ENCODE measurements around the gene KIF17.

Gene KIF17

DNA sequence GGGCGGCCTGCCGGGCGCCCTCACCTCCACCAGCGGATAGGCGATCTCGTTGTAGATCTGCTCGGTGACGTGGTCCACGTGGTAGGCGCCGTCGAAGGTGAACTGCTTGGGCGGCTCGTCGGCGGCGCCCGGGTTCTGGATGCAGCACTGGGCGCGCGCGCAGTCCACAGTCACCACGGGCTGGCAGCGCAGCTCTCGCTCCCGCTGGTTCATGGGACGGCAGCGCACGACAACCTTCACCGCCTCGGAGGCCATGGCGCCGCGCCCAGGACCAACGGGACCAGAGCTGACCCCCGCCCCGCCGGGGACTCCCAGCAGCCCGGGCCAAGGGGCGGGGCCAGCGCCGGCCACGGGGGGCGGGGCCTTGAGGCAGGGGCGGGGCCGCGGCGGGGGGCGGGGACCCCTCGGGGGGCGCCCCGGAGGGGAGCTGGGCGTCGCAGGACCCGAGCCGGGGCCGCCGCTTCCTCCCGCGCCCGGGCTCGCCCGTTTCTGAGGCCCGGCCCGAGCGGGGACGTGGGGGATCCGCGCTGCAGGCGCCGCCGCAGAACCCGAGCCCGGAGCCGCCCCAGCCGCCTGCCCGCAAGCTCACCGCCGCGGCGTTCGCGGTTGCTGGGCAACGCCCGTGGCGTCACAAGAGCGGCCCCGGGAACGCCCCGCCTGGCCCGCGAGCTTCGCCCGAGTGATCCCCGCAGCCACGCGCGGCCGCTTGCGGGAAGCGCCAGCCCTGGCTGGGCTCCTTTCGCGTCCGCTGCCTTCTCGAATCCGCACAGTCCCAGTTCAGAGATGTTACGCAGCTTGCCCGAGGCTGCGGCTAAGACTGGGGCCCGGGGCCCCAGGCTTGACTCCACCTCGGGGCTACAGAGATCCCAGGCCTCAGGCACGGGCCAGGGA is at the start of gene KIF17:
TSS of gene KIF17 (minus strand) at position 556 of the 891 bp plus-strand sequence. CDS start at position 255, 301 bp downstream.
- TF ChIP-seq, protein P1, sequence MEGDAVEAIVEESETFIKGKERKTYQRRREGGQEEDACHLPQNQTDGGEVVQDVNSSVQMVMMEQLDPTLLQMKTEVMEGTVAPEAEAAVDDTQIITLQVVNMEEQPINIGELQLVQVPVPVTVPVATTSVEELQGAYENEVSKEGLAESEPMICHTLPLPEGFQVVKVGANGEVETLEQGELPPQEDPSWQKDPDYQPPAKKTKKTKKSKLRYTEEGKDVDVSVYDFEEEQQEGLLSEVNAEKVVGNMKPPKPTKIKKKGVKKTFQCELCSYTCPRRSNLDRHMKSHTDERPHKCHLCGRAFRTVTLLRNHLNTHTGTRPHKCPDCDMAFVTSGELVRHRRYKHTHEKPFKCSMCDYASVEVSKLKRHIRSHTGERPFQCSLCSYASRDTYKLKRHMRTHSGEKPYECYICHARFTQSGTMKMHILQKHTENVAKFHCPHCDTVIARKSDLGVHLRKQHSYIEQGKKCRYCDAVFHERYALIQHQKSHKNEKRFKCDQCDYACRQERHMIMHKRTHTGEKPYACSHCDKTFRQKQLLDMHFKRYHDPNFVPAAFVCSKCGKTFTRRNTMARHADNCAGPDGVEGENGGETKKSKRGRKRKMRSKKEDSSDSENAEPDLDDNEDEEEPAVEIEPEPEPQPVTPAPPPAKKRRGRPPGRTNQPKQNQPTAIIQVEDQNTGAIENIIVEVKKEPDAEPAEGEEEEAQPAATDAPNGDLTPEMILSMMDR (IDR thresholded peaks at IDR 0.05; ENCODE audit: low read depth, low read length) = no peak
- peak within 1 kb of the TSS; percentile 48 for H3K4me3 ChIP-seq (ENCODE audit: low read depth, low read length)

DNA sequence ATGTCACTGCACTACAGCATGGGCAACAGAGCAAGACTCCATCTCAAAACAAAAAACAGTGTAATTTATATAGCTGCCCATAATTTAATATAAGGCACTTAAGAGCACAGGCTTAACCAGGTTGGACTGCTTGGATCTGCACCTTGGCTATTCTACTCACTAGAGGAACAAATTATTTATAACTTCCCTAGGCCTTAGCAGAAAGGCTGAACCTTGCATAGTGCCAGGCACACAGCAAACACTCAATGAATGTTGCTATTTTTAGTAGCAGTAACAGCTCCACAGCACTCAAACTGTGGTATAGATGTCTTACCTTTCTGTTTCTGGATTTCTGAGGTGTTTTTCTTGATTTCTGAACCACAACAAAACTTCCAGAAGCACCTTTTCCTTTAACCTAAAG is 49.5 kb upstream of the KIF17 start:
- no peak overlapping the region for H3K4me3 ChIP-seq (ENCODE audit: low read depth, low read length)
- TF ChIP-seq, protein P1 (IDR thresholded peaks at IDR 0.05; ENCODE audit: low read depth, low read length) = no peak

DNA sequence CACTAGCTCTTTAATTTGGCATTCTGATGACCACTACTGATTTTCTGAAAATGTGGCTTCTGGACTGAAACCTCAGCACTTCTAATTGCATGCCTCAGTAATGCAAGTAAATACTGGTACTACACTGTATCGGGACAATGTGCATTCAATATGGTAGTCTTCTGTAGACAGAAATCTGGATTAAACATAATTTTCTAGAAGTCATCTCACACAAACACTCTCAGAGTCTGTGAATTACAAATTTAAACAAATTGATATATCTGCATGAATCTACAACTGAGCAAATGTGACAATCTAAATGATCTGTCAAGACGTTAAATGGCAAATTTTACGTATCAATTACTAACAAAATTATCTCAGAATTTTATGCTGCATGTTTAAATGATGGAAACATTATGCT is 45.6 kb upstream of the KIF17 start:
- no peak overlapping the region for H3K4me3 ChIP-seq (ENCODE audit: low read depth, low read length)
- TF ChIP-seq, protein P1 (IDR thresholded peaks at IDR 0.05; ENCODE audit: low read depth, low read length) = no peak

DNA sequence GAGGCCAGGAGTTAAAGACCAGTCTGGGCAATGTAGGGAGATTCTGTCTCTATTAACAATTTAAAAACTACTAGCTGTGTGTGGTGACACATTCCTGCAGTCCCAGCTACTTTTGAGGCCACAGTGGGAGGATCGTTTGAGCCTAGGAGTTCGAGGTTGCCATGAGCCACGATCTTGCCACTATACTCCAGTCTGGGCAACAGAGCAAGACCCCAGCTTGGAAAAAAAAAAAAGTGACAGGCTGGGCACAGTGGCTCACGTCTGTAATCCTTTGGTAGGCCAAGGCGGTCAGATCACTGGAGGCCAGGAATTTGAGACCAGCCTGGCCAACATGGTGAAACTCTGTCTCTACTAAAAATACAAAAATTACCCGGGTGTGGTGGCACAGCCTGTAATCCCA is 42.5 kb upstream of the KIF17 start:
- no peak overlapping the region for H3K4me3 ChIP-seq (ENCODE audit: low read depth, low read length)
- TF ChIP-seq, protein P1 (IDR thresholded peaks at IDR 0.05; ENCODE audit: low read depth, low read length) = no peak

DNA sequence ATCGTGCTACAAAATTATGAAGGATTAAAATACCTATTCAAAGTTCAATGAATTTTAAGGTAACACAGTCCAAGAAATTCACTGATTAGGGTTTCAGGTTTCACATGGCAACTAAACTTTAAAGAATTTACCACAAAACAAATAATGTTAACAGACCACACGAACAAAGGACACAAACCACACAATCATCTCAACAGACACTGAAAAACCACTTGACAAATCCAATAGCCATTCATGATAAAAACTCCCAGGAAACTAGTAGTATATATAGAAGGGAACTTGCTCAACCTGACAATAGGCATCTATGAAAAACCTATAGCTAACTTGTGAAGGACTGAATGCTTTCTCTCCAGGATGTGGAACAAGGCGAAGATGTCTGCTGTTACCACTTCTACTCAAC is 35.8 kb upstream of the KIF17 start:
- TF ChIP-seq, protein P1 (IDR thresholded peaks at IDR 0.05; ENCODE audit: low read depth, low read length) = no peak

DNA sequence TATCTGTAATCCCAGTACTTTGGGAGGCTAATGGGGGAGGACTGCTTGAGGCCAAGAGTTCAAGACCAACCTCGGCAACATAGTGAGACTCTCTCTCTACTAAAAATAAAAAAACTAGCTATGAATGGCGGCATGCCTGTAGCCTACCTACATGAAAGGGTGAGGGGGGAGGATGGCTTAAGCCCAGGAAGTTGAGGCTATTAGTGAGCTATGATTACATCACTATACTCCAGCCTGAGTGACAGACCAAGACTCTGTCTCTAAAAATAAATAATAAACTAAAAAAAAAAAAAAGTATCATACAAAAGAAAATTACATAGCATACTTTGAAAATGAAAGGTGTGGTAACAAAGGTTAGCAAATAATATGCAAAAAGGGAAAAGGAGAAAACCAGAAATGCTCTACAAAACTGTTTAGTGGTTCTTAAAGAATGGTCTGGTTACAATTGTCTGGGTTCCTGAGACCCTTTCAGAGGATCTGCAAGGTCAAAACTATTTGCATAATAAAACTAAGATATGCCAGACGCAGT is 33.7 kb upstream of the KIF17 start:
- no peak overlapping the region for H3K4me3 ChIP-seq (ENCODE audit: low read depth, low read length)
- TF ChIP-seq, protein P1 (IDR thresholded peaks at IDR 0.05; ENCODE audit: low read depth, low read length) = no peak

More for the DNA sequence above, 35.8 kb upstream of the KIF17 start:
- no peak overlapping the region for H3K4me3 ChIP-seq (ENCODE audit: low read depth, low read length)

DNA sequence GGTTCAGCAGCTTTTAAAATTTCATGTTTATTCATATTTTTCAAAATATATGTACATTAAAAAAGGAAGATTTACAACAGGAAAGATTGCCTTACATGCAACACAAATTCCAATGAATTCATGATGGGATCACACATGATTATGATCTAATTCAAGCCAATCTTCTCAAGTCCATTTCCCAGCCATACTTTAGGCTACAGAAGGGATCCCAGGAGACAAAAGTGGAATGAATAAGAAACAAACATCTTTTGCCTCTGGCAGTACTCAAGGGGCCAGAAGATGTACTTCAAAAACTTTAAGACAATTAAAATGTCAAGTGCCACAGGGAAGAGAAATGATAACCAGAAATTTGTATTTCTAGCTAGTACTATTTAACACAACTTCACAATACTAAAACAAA is 24.9 kb upstream of the KIF17 start:
- no peak overlapping the region for H3K4me3 ChIP-seq (ENCODE audit: low read depth, low read length)
- TF ChIP-seq, protein P1 (IDR thresholded peaks at IDR 0.05; ENCODE audit: low read depth, low read length) = no peak
